Measurements from ENCODE around the gene TRIM43B.
"Not testable (repeated sequence)": the region's sequence is repeated elsewhere in the genome, so short reads cannot be mapped to it uniquely, and the experiment has no call there.

TRIM43B gene

GRCh38 chr2:95484654-95485053 is at the start of gene TRIM43B:
TRIM43B (minus strand) TSS chr2:95484754; CDS start chr2:95482714, 2,040 bp downstream.
- DNase-seq (ENCODE audit: low read depth, low spot score): not testable (repeated sequence)

- DNase-seq (ENCODE audit: low read depth, low spot score): no peak
Measured at GRCh38 chr2:95531254-95531771, 46.8 kb upstream of the TRIM43B start.

- DNase-seq (ENCODE audit: low read depth, low spot score): no peak
Measured at GRCh38 chr2:95530734-95531133, 46.2 kb upstream of the TRIM43B start.

- DNase-seq (ENCODE audit: low read depth, low spot score): peak; percentile 12
Measured at GRCh38 chr2:95526360-95527341, 42.1 kb upstream of the TRIM43B start.

GRCh38 chr2:95525294-95526035 is 40.9 kb upstream of the TRIM43B start:
- DNase-seq (ENCODE audit: low read depth, low spot score): no peak

GRCh38 chr2:95524195-95524594 is 39.6 kb upstream of the TRIM43B start:
- no peak for DNase-seq (ENCODE audit: low read depth, low spot score)

GRCh38 chr2:95514718-95515117 is 30.2 kb upstream of the TRIM43B start:
- DNase-seq (ENCODE audit: low read depth, low spot score): no peak

GRCh38 chr2:95514226-95514625 is 29.7 kb upstream of the TRIM43B start:
- not testable (repeated sequence) for DNase-seq (ENCODE audit: low read depth, low spot score)

- no peak for DNase-seq (ENCODE audit: low read depth, low spot score)
Measured at GRCh38 chr2:95509408-95509807, 24.9 kb upstream of the TRIM43B start.

- DNase-seq (ENCODE audit: low read depth, low spot score): no peak
Measured at GRCh38 chr2:95505222-95505621, 20.7 kb upstream of the TRIM43B start.

GRCh38 chr2:95500854-95501253 is 16.3 kb upstream of the TRIM43B start:
- DNase-seq (ENCODE audit: low read depth, low spot score): no peak

- not testable (repeated sequence) for DNase-seq (ENCODE audit: low read depth, low spot score)
Measured at GRCh38 chr2:95492076-95492475, 7.5 kb upstream of the TRIM43B start.

GRCh38 chr2:95475025-95475424 is 9.5 kb downstream of the TRIM43B start:
- DNase-seq (ENCODE audit: low read depth, low spot score): not testable (repeated sequence)

GRCh38 chr2:95467984-95468383 is 16.6 kb downstream of the TRIM43B start:
- not testable (repeated sequence) for DNase-seq (ENCODE audit: low read depth, low spot score)

GRCh38 chr2:95466572-95466971 is 18.0 kb downstream of the TRIM43B start:
- not testable (repeated sequence) for DNase-seq (ENCODE audit: low read depth, low spot score)

- not testable (repeated sequence) for DNase-seq (ENCODE audit: low read depth, low spot score)
Measured at GRCh38 chr2:95463292-95463691, 21.3 kb downstream of the TRIM43B start.

- not testable (repeated sequence) for DNase-seq (ENCODE audit: low read depth, low spot score)
Measured at GRCh38 chr2:95445317-95445716, 39.2 kb downstream of the TRIM43B start.

GRCh38 chr2:95442474-95443099 is 42.0 kb downstream of the TRIM43B start:
- not testable (repeated sequence) for DNase-seq (ENCODE audit: low read depth, low spot score)

- not testable (repeated sequence) for DNase-seq (ENCODE audit: low read depth, low spot score)
Measured at GRCh38 chr2:95435872-95436209, 48.7 kb downstream of the TRIM43B start.

- DNase-seq (ENCODE audit: low read depth, low spot score): not testable (repeated sequence)
Measured at GRCh38 chr2:95435162-95435871, 49.2 kb downstream of the TRIM43B start.

GRCh38 chr2:95434507-95435076 is 50.0 kb downstream of the TRIM43B start:
- not testable (repeated sequence) for DNase-seq (ENCODE audit: low read depth, low spot score)
